Measurements from ENCODE around the gene CIAPIN1.

- TF ChIP-seq ZNF274 (IDR thresholded peaks at IDR 0.05; ENCODE audit: low read depth, low read length), result no peak
- TF ChIP-seq SUZ12 (IDR thresholded peaks at IDR 0.05; ENCODE audit: extremely low read depth, insufficient read depth, insufficient read length), result no peak
- no peak for TF ChIP-seq YY1 (IDR thresholded peaks at IDR 0.05; ENCODE audit: insufficient read depth, insufficient read length)
Observed at GRCh38 chr16:57412584-57412983, 34.6 kb downstream of the CIAPIN1 start.
